ENCODE data around the gene ZNF91. TPM values are rescaled to one million over a fixed set of nuclear protein-coding genes. Genes with fewer than 3 reads are reported as not detected.

Gene ZNF91
- total and polyA plus RNA-seq, 9 of the 15 experiments (the other 6 are each of a cell fraction or from before 2014, with no cell fraction given), result 1.0 to 6.7 (median 3.2) TPM

- no peaks in the 10 kb centered on the region for H3K36me3 ChIP-seq (ENCODE audit: control insufficient read depth, insufficient read depth, low read length)
- no peaks in the 10 kb centered on the region for H4K20me1 ChIP-seq (replicated peaks; ENCODE audit: control insufficient read depth, insufficient read depth, low read length)
- H2AFZ ChIP-seq (ENCODE audit: low read depth, low read length), result no peak overlapping the region
- no peak for FAIRE-seq
- H3K4me2 ChIP-seq (ENCODE audit: insufficient read depth, low read length), result no peak overlapping the region
- ChIA-PET POLR2A (no interaction called here), CTCF (ENCODE audit: low intra/inter-chr PET ratio) (no interaction called here)
- no peaks in the 10 kb centered on the region for H3K79me2 ChIP-seq (ENCODE audit: control insufficient read depth, insufficient read depth, low read length)
- no peak for TF ChIP-seq CBX2 (IDR thresholded peaks at IDR 0.05; ENCODE audit: insufficient read depth, low read length, poor library complexity, severe bottlenecking)
- TF ChIP-seq KLF16 (IDR thresholded peaks at IDR 0.05), result no peak
- no peak for TF ChIP-seq HEY1 (CRISPR knock-in tag; IDR thresholded peaks at IDR 0.05; ENCODE audit: borderline replicate concordance)
- TF ChIP-seq JUND (IDR thresholded peaks at IDR 0.05; ENCODE audit: borderline replicate concordance, low read depth, low read length), result no peak
- no peak for TF ChIP-seq JUND (tag; IDR thresholded peaks at IDR 0.05; ENCODE audit: borderline replicate concordance, low read depth, low read length)
- TF ChIP-seq PBX2 (CRISPR knock-in tag; IDR thresholded peaks at IDR 0.05; ENCODE audit: low read depth), result no peak
- TF ChIP-seq PBX2 (tag; conservative IDR thresholded peaks at IDR 0.05; ENCODE audit: low read depth), result no peak
- TF ChIP-seq ZNF274 (IDR thresholded peaks at IDR 0.05; ENCODE audit: borderline replicate concordance, low read depth, low read length), result no peak
- TF ChIP-seq TGIF2 (CRISPR knock-in tag; IDR thresholded peaks at IDR 0.05), result no peak
- no peak for TF ChIP-seq THAP12 (CRISPR knock-in tag; IDR thresholded peaks at IDR 0.05)
- no peak for TF ChIP-seq ZBTB17 (CRISPR knock-in tag; IDR thresholded peaks at IDR 0.05)
- no peak for TF ChIP-seq FOXK2 (conservative IDR thresholded peaks at IDR 0.05 in 1 of 2, IDR thresholded peaks at IDR 0.05 in 1 of 2; ENCODE audit: low read depth in 2 of 2)
- TF ChIP-seq ATF3 (IDR thresholded peaks at IDR 0.05), result no peak
- no peak for TF ChIP-seq ATF3 (CRISPR knock-in tag; conservative IDR thresholded peaks at IDR 0.05)
- no peaks in the 10 kb centered on the region; the same call in 1 of the 2 replicates for H3K9me3 ChIP-seq (replicated peaks; ENCODE audit: control insufficient read depth, insufficient read depth, low read depth, low read length)
- H3K9me1 ChIP-seq (ENCODE audit: control insufficient read depth, insufficient read depth, low read length), result no peaks in the 10 kb centered on the region
- H3K9ac ChIP-seq (ENCODE audit: insufficient read depth in 1 of 2, low read depth in 2 of 2, low read length in 2 of 2), result no peak overlapping the region
- H3K4me1 ChIP-seq (replicated peaks in 1 of 2; ENCODE audit: control insufficient read depth in 2 of 2, insufficient read depth in 2 of 2, low read length in 2 of 2), result no peaks in the 10 kb centered on the region
- in situ Hi-C loops (cut with MboI), result no loop called here
- DNase-seq (ENCODE audit: extremely low read depth in 1 of 4, low spot score in 3 of 4), result no peak
- no peak for ATAC-seq
- no peak overlapping the region for H3K27ac ChIP-seq (ENCODE audit: extremely low read depth, low read depth, low read length)
- BruUV-seq (replicated peaks), result no TSS peak
- WGBS (ENCODE audit: insufficient coverage, low coverage, missing lambda C conversion rate), result 0% methylated on average over 2 of the region's 2 CpGs
- intact Hi-C loops (cut with micrococcal nuclease), result no loop called here
- no peak overlapping the region for H3K4me3 ChIP-seq
- H3K27me3 ChIP-seq (ENCODE audit: control insufficient read depth in 2 of 2, insufficient read depth in 2 of 2, low read length in 2 of 2), result no peaks in the 10 kb centered on the region
Measured at GRCh38 chr19:23407616-23408133, 12.4 kb upstream of the ZNF91 start.

Measured in K562 (cell line).